ENCODE results near the gene USE1.

The USE1 gene

DNA sequence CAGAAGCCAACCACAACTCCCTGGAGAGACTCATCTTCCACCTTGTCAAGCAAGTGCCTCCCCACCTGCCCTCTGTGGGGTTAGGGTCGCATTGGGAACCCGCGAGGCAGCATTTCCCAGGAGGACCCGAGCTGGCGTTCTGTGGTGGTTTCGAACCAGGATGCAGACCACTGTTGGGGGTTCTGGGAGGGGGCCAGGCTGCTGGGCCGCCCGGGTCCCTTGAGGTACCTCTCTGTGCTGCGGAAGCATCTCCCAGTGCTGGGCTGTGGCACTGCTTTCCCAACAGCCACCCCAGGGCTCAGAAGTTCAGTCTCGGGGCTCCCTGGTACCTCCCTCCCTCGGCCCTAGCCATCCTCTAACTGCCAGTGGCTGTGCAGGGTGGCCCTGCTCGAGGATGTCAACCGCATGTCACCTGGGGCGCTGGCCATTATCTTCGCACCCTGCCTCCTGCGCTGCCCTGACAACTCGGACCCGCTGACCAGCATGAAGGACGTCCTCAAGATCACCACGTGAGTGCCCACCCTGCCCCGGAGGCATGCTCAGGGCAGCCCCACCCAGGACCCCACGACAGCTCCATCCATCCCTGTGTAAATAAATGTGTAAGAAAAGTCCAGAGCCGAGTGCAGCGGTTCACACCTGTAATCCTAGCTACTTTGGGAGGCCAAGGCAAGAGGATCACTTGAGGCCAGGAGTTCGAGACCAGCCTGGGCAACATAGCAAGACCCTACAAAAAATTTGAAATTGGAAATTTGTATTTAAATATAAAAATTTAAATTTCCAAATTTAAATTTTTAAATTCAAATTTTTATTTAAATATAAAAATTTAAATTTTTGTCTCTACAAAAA lies 8.2 kb upstream of the USE1 start:
- no peak overlapping the region for H3K4me3 ChIP-seq (ENCODE audit: low read length)
- no peak overlapping the region for H3K9ac ChIP-seq (ENCODE audit: low read length)
- DNase-seq (ENCODE audit: low read depth) = no peak
- no peaks in the 10 kb centered on the region for H3K9me3 ChIP-seq (ENCODE audit: control insufficient read depth, low read length)
- no peaks in the 10 kb centered on the region for H3K27me3 ChIP-seq (replicated peaks; ENCODE audit: control insufficient read depth, insufficient read depth, low read length)
- H3K36me3 ChIP-seq (ENCODE audit: control insufficient read depth, insufficient read depth, low read length, severe bottlenecking) = peaks cover 65% of the 10 kb centered on the region
- H3K4me1 ChIP-seq (ENCODE audit: control insufficient read depth, insufficient read depth, low read length) = peaks cover 9% of the 10 kb centered on the region

DNA sequence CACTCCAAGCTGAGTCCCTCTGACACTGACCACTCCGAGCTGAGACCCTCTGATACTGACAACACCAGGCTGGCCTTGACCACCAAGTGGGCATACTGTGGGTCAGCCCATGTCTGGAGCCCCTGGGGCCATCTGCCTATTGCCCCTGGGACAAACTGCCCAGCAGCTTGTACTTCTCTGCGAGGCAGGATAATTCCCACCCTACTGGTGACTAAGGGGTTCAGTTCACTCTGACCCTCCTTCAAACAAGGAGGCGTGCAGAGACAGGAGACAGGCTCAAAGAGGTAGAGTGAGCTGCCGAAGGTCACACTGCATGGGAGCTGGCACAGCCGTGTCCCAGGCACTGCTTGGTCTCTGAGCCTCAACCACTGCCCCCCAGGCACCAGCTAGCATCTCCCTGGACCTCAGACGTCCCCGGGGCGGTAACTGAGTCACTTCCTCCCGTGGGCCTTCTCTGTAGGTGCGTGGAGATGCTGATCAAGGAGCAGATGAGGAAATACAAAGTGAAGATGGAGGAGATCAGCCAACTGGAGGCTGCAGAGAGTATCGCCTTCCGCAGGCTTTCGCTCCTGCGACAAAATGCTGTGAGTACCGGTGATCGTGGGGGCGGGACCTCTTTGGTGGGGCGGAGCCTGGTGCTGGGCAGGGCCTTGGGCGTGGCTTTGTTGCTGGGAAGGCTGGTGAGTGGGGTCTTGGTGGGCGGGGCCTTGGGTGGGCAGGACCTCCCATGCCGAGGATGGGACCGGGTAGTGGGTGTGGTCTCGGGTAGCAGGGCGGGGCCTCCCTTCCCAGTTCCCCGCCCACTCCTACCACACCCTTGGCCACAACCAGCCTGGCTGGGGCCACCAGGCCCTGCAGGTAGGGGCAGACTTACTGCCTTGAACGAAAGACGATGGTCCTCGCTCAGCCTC lies 5.8 kb upstream of the USE1 start:
- H3K36me3 ChIP-seq (ENCODE audit: control insufficient read depth, insufficient read depth, low read length, severe bottlenecking) = peaks cover 58% of the 10 kb centered on the region
- no peak for DNase-seq (ENCODE audit: low read depth)
- no peak overlapping the region for H3K9ac ChIP-seq (ENCODE audit: low read length)

DNA sequence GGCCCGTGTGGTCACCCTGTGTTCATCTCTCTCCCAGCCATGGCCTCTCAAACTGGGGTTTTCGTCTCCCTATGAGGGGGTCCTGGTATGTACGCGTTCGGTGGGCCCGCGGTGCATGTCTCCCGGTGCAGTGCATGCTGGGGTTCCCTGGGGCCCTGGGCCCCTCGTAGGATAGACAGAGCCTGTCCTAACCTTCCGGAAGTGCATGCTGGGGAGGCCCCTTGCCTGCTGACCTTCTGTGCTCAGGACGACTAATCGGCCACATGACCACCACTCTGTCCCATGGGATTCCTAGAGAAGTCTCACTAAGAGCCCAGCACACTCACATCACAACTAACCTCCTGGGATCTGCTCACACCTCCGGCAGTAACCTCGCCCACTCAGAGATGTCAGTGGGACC lies 4.9 kb upstream of the USE1 start:
- no peak overlapping the region for H3K9ac ChIP-seq (ENCODE audit: low read length)
- peaks cover 15% of the 10 kb centered on the region for H3K4me1 ChIP-seq (ENCODE audit: control insufficient read depth, insufficient read depth, low read length)
- peaks cover 54% of the 10 kb centered on the region for H3K36me3 ChIP-seq (ENCODE audit: control insufficient read depth, insufficient read depth, low read length, severe bottlenecking)
- H3K27me3 ChIP-seq (replicated peaks; ENCODE audit: control insufficient read depth, insufficient read depth, low read length) = no peaks in the 10 kb centered on the region
- no peak for DNase-seq (ENCODE audit: low read depth)
- H3K9me3 ChIP-seq (ENCODE audit: control insufficient read depth, low read length) = no peaks in the 10 kb centered on the region
- H3K4me3 ChIP-seq (ENCODE audit: low read length) = no peak overlapping the region

More for the DNA sequence above, 5.8 kb upstream of the USE1 start:
- no peaks in the 10 kb centered on the region for H3K9me3 ChIP-seq (ENCODE audit: control insufficient read depth, low read length)
- no peaks in the 10 kb centered on the region for H3K27me3 ChIP-seq (replicated peaks; ENCODE audit: control insufficient read depth, insufficient read depth, low read length)
- H3K4me1 ChIP-seq (ENCODE audit: control insufficient read depth, insufficient read depth, low read length) = peaks cover 9% of the 10 kb centered on the region
- no peak overlapping the region for H3K4me3 ChIP-seq (ENCODE audit: low read length)

DNA sequence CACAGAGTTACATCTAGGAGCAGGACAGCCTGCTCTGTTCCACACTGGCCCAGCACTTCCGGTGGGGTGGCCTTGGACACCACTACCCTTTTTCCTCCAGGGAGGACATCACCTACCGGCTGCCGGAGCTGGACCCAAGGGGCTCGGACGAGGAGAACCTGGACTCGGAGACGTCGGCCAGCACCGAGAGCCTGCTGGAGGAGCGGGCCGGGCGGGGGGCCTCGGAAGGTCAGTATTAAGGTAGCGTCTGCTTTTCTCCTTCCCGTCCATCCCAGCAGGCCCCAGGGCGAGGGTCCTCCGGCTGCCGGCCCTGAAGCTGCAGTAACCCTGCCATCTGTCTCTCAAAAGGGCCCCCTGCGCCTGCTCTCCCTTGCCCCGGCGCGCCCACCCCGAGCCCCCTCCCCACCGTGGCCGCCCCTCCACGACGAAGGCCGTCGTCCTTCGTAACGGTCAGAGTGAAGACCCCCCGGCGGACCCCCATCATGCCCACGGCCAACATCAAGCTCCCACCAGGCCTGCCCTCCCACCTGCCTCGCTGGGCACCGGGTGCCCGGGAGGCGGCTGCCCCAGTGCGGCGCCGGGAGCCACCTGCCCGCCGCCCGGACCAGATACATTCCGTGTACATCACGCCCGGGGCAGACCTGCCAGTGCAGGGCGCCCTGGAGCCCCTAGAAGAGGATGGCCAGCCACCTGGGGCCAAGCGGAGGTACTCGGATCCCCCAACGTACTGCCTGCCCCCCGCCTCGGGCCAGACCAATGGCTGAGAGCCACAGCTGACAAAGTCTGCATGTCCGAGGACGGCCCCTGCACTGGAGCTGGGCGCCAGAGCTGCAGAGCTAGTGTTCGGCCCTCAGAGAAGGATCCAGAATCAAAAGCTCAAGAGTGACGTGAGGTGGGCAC lies 3.4 kb upstream of the USE1 start:
- no peak overlapping the region for H3K9ac ChIP-seq (ENCODE audit: low read length)
- H3K36me3 ChIP-seq (ENCODE audit: control insufficient read depth, insufficient read depth, low read length, severe bottlenecking) = peaks cover 42% of the 10 kb centered on the region
- H3K4me3 ChIP-seq (ENCODE audit: low read length) = no peak overlapping the region
- H3K4me1 ChIP-seq (ENCODE audit: control insufficient read depth, insufficient read depth, low read length) = peaks cover 22% of the 10 kb centered on the region
- no peaks in the 10 kb centered on the region for H3K27me3 ChIP-seq (replicated peaks; ENCODE audit: control insufficient read depth, insufficient read depth, low read length)
- H3K9me3 ChIP-seq (ENCODE audit: control insufficient read depth, low read length) = no peaks in the 10 kb centered on the region
- no peak for DNase-seq (ENCODE audit: low read depth)

DNA sequence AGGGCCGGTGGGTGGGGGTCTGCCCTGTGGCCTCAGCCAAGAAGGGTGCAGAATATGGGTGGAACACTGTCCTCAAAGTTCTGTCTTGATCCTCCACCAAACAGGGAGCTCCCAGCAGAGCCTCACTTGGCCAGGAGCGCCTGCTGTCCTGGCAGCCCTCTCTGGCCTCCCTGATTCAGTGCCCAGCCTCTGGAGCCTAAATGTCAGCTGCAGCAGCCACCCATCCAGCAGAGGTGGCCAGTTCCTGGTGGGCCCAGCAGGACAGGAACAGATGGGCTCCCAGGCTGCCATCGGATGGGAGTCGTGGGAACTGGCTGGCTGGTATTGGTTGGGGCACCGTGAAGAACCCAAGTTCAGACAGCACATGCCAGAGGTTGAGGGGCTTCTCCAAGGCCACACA lies 1.8 kb upstream of the USE1 start:
- no peaks in the 10 kb centered on the region for H3K27me3 ChIP-seq (replicated peaks; ENCODE audit: control insufficient read depth, insufficient read depth, low read length)
- H3K36me3 ChIP-seq (ENCODE audit: control insufficient read depth, insufficient read depth, low read length, severe bottlenecking) = peaks cover 52% of the 10 kb centered on the region
- H3K4me3 ChIP-seq (ENCODE audit: low read length) = no peak overlapping the region
- H3K4me1 ChIP-seq (ENCODE audit: control insufficient read depth, insufficient read depth, low read length) = peaks cover 22% of the 10 kb centered on the region
- no peaks in the 10 kb centered on the region for H3K9me3 ChIP-seq (ENCODE audit: control insufficient read depth, low read length)
- DNase-seq (ENCODE audit: low read depth) = no peak
- H3K9ac ChIP-seq (ENCODE audit: low read length) = no peak overlapping the region

DNA sequence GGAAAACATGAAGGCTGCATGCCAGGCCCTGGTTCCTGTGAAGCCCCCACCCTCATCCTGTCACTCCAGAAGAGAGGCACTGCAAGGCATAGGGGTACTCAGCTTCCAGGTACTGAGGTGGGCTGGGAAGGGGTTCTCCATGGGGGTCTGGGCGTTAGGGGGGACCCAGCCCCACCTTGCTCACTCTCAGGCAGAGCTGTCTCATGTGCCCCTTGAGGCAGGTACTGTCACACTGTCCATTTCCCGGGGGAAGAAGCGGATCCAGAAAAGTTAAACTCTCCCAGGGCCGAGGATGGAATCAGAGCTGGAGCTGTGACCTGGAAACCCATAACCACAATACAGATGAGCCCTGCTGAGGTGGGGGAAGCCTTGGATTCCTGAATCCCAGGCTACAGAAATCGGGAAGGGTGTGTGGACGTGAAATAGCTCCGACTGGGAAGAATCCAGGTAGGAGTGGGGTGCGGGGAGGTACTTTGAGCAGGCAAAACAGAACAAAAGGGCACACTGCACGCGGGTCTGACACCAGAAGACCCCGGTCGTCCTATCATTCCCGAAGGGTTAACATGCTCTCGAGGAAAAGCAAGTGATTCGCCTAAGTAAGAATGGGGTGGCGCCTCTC lies 540 bp upstream of the USE1 start:
- H3K9me3 ChIP-seq (ENCODE audit: control insufficient read depth, low read length) = no peaks in the 10 kb centered on the region
- H3K9ac ChIP-seq (ENCODE audit: low read length) = peak overlapping the region; percentile 94
- H3K36me3 ChIP-seq (ENCODE audit: control insufficient read depth, insufficient read depth, low read length, severe bottlenecking) = peaks cover 46% of the 10 kb centered on the region
- DNase-seq (ENCODE audit: low read depth) = no peak
- no peaks in the 10 kb centered on the region for H3K27me3 ChIP-seq (replicated peaks; ENCODE audit: control insufficient read depth, insufficient read depth, low read length)
- H3K4me3 ChIP-seq (ENCODE audit: low read length) = peak overlapping the region; percentile 92
- peaks cover 22% of the 10 kb centered on the region for H3K4me1 ChIP-seq (ENCODE audit: control insufficient read depth, insufficient read depth, low read length)

DNA sequence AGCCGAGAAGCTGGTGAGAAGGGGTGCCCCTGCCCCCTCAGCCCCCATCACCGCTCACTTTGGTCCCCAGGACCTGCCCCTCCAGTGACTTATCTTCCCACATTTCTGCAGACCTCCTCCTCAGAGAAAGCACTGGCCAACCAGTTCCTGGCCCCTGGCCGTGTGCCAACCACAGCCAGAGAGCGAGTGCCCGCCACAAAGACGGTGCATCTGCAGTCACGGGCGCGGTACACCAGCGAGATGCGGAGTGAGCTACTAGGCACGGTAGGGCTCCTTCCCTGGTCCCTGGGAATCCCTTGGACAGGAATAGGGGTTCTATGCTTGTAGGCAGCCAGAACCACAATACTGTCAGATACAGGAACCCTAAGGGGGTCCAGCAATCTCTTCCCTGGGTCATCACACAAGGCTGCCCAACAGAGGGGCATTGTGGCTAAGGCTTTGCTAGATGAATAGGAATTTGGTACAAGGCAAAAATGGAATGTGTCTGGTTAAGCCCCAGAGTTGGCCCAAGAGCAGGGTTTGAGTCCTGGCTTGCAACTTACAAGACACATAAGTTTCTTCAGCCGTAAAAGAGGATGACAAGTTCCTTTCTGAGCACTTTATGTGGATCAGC lies 1.0 kb downstream of the USE1 start:
- Histone ChIP-seq H3K9ac (ENCODE audit: low read length) (peak overlapping the region; percentile 94), H3K27me3 (replicated peaks; ENCODE audit: control insufficient read depth, insufficient read depth, low read length) (no peaks in the 10 kb centered on the region), H3K4me1 (ENCODE audit: control insufficient read depth, insufficient read depth, low read length) (peaks cover 22% of the 10 kb centered on the region), H3K36me3 (ENCODE audit: control insufficient read depth, insufficient read depth, low read length, severe bottlenecking) (peaks cover 34% of the 10 kb centered on the region), H3K4me3 (ENCODE audit: low read length) (peak overlapping the region; percentile 92), H3K9me3 (ENCODE audit: control insufficient read depth, low read length) (no peaks in the 10 kb centered on the region)
- no peak for DNase-seq (ENCODE audit: low read depth)

DNA sequence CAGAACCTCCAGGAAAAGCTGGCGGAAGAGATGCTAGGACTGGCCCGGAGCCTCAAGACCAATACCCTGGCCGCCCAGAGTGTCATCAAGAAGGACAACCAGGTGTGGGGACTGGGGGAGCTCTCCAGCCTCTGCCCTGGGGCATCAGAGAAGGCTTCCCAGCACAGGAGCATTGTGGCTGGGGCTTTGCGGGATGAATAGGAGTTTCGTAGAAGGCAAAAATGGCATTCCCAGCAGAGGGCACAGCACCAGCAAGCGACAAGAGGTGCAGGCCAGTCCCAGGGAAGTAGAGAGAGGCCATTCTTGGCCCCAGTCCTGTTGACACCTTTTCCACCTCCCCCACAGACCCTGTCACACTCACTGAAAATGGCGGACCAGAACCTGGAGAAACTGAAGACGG lies 4.1 kb downstream of the USE1 start:
- Histone ChIP-seq H3K9ac (ENCODE audit: low read length) (no peak overlapping the region), H3K4me1 (ENCODE audit: control insufficient read depth, insufficient read depth, low read length) (peaks cover 22% of the 10 kb centered on the region), H3K27me3 (replicated peaks; ENCODE audit: control insufficient read depth, insufficient read depth, low read length) (no peaks in the 10 kb centered on the region), H3K4me3 (ENCODE audit: low read length) (no peak overlapping the region), H3K36me3 (ENCODE audit: control insufficient read depth, insufficient read depth, low read length, severe bottlenecking) (peaks cover 19% of the 10 kb centered on the region), H3K9me3 (ENCODE audit: control insufficient read depth, low read length) (no peaks in the 10 kb centered on the region)
- DNase-seq (ENCODE audit: low read depth) = no peak

DNA sequence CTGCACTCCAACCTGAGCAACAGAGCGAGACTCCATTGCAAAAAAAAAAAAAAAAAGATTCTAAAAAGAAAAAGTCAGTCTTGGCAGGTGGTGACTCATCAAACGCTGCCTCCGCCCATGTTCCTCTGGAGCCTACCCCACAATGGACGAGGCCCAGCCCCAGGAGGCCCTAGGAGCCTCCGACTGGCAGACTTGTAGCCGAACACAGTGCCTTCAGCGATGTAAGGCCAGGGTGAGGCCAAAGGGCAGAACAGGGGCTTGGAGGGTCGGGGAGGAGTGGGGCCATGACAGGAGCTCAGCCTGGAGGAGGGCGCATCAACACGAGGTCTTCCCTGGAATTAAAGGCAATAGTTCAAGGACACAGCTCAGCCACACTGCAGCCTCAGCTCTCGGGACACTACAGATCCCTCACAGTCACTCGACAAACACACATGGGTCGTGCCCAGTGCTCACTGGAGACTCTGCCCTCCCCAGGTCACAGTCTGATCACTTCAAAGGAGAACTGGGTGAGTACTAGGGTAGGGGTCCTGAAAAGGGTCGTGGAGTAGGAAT lies 5.1 kb downstream of the USE1 start:
- Histone ChIP-seq H3K9me3 (ENCODE audit: control insufficient read depth, low read length) (no peaks in the 10 kb centered on the region), H3K9ac (ENCODE audit: low read length) (peak overlapping the region; percentile 63), H3K4me3 (ENCODE audit: low read length) (no peak overlapping the region), H3K4me1 (ENCODE audit: control insufficient read depth, insufficient read depth, low read length) (peaks cover 15% of the 10 kb centered on the region), H3K27me3 (replicated peaks; ENCODE audit: control insufficient read depth, insufficient read depth, low read length) (no peaks in the 10 kb centered on the region), H3K36me3 (ENCODE audit: control insufficient read depth, insufficient read depth, low read length, severe bottlenecking) (peaks cover 19% of the 10 kb centered on the region)
- peak; percentile 64 for DNase-seq (ENCODE audit: low read depth)

DNA sequence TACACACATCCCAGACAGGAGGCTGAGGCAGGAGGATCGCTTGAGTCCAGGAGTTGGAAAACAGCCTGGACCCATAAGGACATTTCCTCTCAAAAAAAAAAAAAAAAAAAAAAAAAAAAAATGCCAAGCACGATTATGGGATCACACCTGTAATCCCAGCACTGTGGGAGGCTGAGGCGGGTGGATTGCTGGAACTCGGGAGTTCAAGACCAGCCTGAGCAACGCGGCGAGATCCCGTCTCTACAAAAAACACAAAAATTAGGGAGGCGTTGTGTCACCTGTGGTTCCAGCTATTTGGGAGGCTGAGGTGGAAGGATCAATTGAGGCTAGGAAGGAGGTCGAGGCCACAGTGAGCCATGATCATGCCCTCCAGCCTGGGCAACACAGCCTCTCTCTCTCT lies 9.9 kb downstream of the USE1 start:
- Histone ChIP-seq H3K4me3 (ENCODE audit: low read length) (no peak overlapping the region), H3K9me3 (ENCODE audit: control insufficient read depth, low read length) (no peaks in the 10 kb centered on the region), H3K36me3 (ENCODE audit: control insufficient read depth, insufficient read depth, low read length, severe bottlenecking) (peaks cover 1% of the 10 kb centered on the region), H3K9ac (ENCODE audit: low read length) (no peak overlapping the region), H3K27me3 (replicated peaks; ENCODE audit: control insufficient read depth, insufficient read depth, low read length) (no peaks in the 10 kb centered on the region), H3K4me1 (ENCODE audit: control insufficient read depth, insufficient read depth, low read length) (peaks cover 9% of the 10 kb centered on the region)
- DNase-seq (ENCODE audit: low read depth) = no peak
